Thyroid gland (tissue), 4 donors: Measurements from ENCODE around the gene PRH1. TPM values are rescaled to one million over a fixed set of nuclear protein-coding genes. Genes with fewer than 3 reads are reported as not detected.

Experiments
- DNase-seq, 2 donors: peaks; one replicate each; pipeline ENCODE4 v3.0.0-alpha.2; 2019
- H3K27ac ChIP-seq, 3 donors: fragments of 200-600 bp; sonication (generic); 1 replicate in 2 of 3; 2 replicates in 1 of 3; pipeline ENCODE4 v1.5.1; 2016 to 2019; ENCODE audit warnings: mild to moderate bottlenecking in 1 of 3, moderate library complexity in 1 of 3
- H3K27me3 ChIP-seq: fragments of 200-600 bp; sonication (generic); one replicate; pipeline ENCODE4 v1.5.1; 2019
- H3K36me3 ChIP-seq, 2 donors: fragments of 200-600 bp; sonication (generic); one replicate each; pipeline ENCODE4 v1.5.1; 2016 to 2019
- H3K4me1 ChIP-seq, 2 donors: fragments of 200-600 bp; sonication (generic); one replicate each; pipeline ENCODE4 v1.5.1; 2017 to 2019
- H3K4me3 ChIP-seq, 3 donors: fragments of 200-600 bp; sonication (generic); replicated peaks in 1 of 3; 1 replicate in 2 of 3; 2 replicates in 1 of 3; pipeline ENCODE4 v1.5.1; 2016; ENCODE audit warnings: mild to moderate bottlenecking in 1 of 3
- H3K9me3 ChIP-seq: fragments of 200-600 bp; sonication (generic); one replicate; pipeline ENCODE4 v1.5.1; 2017
- POLR2A ChIP-seq, 2 donors: fragments of 450-650 bp; IDR thresholded peaks; one replicate each; pipeline ENCODE4 v1.6.1; 2017; ENCODE audit warnings: antibody characterized with exemption in 2 of 2, mild to moderate bottlenecking in 2 of 2, moderate library complexity in 1 of 2
- WGBS, 2 donors: methylation state at CpG; one replicate each; pipeline ENCODE4 v1.1.5; 2017; 5-methylcytosine and 5-hydroxymethylcytosine counted together
- intact Hi-C: fragments of 100-400 bp; cut with DNase I; formaldehyde crosslinking; loops from one replicate; pipeline ENCODE4 v1.15.1; 2023
- total RNA-seq, 4 donors: library from RNA; depleted of rRNA; stranded (reverse); fragments of >200 nt; gene quantifications; one replicate each; pipeline ENCODE4 v1.2.3, GENCODE V29; 2016
- TF ChIP-seq, protein P1 (sequence below), 6 experiments: fragments of 200-600 bp in 3 of 6; fragments of 450-650 bp in 3 of 6; sonication (generic) in 3 of 6; IDR thresholded peaks; one replicate each; pipeline ENCODE4 v1.5.1; 2016 to 2019; ENCODE audit warnings: antibody characterized with exemption in 6 of 6, mild to moderate bottlenecking in 2 of 6, inconsistent platforms in 1 of 6, moderate library complexity in 1 of 6

Gene PRH1
- total RNA-seq, 4 donors from 2014 or later = 35.5 to 78.8 (median 62.1) TPM

DNA sequence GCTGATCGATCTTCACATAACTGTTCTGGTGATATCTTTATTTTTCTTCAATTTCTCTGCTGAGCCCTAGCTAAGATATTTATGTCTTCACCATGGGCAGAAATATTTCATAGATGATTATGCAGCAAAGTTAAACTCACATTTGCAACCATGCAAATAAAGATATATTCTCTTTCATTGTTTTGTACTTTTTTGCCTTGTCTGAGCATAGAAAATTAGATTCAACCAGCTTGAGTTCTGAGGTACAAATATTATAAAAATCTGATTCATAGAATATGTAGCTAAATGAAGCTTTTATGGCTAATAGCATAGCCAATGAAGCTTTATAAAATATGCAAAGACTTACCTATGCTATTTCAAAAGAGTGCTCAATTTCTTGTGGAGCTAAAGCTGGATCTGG lies 25.4 kb upstream of the PRH1 start, which contains the start of gene TAS2R13:
Gene TAS2R13, minus strand, starts transcription at position 101 of the 400 bp plus-strand sequence. CDS start 264 bp downstream, outside the sequence.
- Histone ChIP-seq H3K27me3 (no peaks in the 10 kb centered on the region), H3K4me1 (no peaks in the 10 kb centered on the region), H3K4me3 (no peak within 1 kb of the TSS), H3K9me3 (no peaks in the 10 kb centered on the region), H3K36me3 (no peaks in the 10 kb centered on the region), H3K27ac (no peak within 1 kb of the TSS)
- intact Hi-C loops = no loop called here
- DNase-seq = no peak
- no peak for TF ChIP-seq POLR2A (IDR thresholded peaks at IDR 0.05)
- TF ChIP-seq, protein P1, sequence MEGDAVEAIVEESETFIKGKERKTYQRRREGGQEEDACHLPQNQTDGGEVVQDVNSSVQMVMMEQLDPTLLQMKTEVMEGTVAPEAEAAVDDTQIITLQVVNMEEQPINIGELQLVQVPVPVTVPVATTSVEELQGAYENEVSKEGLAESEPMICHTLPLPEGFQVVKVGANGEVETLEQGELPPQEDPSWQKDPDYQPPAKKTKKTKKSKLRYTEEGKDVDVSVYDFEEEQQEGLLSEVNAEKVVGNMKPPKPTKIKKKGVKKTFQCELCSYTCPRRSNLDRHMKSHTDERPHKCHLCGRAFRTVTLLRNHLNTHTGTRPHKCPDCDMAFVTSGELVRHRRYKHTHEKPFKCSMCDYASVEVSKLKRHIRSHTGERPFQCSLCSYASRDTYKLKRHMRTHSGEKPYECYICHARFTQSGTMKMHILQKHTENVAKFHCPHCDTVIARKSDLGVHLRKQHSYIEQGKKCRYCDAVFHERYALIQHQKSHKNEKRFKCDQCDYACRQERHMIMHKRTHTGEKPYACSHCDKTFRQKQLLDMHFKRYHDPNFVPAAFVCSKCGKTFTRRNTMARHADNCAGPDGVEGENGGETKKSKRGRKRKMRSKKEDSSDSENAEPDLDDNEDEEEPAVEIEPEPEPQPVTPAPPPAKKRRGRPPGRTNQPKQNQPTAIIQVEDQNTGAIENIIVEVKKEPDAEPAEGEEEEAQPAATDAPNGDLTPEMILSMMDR (IDR thresholded peaks at IDR 0.05) = no peak
- 94 to 98% methylated on average over 1 of the region's 1 CpG for WGBS, 2 donors

GRCh38 chr12:10904686-10905085 lies 20.6 kb upstream of the PRH1 start:
- H3K36me3 ChIP-seq = no peaks in the 10 kb centered on the region
- no peaks in the 10 kb centered on the region for H3K27me3 ChIP-seq
- TF ChIP-seq POLR2A (IDR thresholded peaks at IDR 0.05) = no peak
- TF ChIP-seq, protein P1 (IDR thresholded peaks at IDR 0.05) = no peak
- 94 to 97% methylated on average over 4 of the region's 4 CpGs for WGBS, 2 donors
- H3K9me3 ChIP-seq = no peaks in the 10 kb centered on the region
- H3K27ac ChIP-seq = no peak overlapping the region
- intact Hi-C loops = no loop called here
- DNase-seq = no peak
- H3K4me3 ChIP-seq = no peak overlapping the region
- H3K4me1 ChIP-seq = no peaks in the 10 kb centered on the region

DNA sequence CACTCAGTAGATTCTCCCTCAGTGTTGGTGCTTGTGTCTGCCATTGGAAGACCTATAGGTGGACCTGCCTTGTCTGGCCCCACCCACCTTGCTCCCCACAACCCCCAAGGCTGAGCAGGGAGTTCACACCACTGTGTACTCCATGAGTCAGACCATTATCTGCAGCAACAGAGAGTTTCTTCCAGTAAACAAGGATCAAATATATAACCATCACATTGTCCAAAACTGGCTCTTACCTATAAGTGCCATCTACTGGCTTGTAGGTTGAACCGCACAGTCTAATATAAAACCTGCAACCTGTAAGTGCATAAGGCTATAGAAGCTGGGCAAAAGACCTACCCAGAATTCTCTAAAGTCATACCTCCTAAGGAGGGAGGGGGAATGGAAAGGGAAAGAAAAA lies 17.4 kb upstream of the PRH1 start:
- H3K36me3 ChIP-seq = no peaks in the 10 kb centered on the region
- intact Hi-C loops = no loop called here
- H3K9me3 ChIP-seq = no peaks in the 10 kb centered on the region
- 97 to 100% methylated on average over 1 of the region's 1 CpG for WGBS, 2 donors
- no peak overlapping the region for H3K4me3 ChIP-seq
- no peak overlapping the region for H3K27ac ChIP-seq
- no peak for DNase-seq
- H3K27me3 ChIP-seq = no peaks in the 10 kb centered on the region
- TF ChIP-seq, protein P1 (IDR thresholded peaks at IDR 0.05) = no peak
- no peaks in the 10 kb centered on the region for H3K4me1 ChIP-seq

DNA sequence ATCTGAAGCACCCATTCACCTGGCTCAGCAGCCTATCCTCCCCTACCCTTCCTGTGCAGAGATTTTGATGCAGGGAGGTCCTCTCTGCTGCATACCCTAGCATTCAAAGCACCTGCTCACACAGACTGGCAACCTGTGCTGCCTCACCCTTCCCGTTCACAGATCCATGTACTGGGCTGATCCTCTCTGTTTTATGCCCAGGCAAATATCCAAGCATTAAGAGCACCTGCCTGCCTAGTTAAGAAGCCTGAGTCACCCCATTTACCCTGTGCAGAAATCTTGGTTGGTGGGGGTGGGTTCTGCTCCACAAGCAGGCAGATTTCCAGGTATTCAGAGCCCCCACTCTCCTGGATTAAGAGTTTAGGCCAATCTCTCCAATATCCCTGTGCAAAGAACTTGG lies 16.9 kb upstream of the PRH1 start:
- Histone ChIP-seq H3K4me3 (no peak overlapping the region), H3K4me1 (no peaks in the 10 kb centered on the region), H3K27ac (no peak overlapping the region), H3K36me3 (no peaks in the 10 kb centered on the region), H3K27me3 (no peaks in the 10 kb centered on the region), H3K9me3 (no peaks in the 10 kb centered on the region)
- WGBS, 2 donors = 100% methylated on average over 1 of the region's 1 CpG; no CpG with 5 or more reads in 1 of the 2 donors
- intact Hi-C loops = no loop called here
- TF ChIP-seq, protein P1 (IDR thresholded peaks at IDR 0.05) = no peak
- no peak for TF ChIP-seq POLR2A (IDR thresholded peaks at IDR 0.05)
- DNase-seq = no peak

DNA sequence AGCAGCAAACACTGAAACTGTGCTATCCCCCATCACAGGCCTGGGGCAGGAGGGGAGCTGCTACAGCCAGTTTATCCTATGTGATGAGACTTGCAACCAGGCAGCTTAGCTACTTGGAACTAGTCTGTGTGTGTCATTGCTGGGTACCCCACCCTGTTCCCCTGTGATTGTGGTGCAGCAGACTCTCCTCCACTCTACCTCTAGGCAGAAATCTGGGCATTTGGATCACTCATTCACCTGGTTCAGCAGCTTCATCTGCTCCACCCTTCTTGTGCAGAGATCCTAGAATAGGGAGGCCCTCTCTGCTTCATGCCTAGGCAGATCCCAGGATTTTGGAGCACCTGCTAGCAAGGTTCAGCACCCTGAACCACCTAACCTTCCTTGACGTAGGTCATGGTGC lies 16.5 kb upstream of the PRH1 start:
- Histone ChIP-seq H3K27ac (no peak overlapping the region), H3K4me1 (no peaks in the 10 kb centered on the region), H3K9me3 (no peaks in the 10 kb centered on the region), H3K4me3 (no peak overlapping the region), H3K27me3 (no peaks in the 10 kb centered on the region), H3K36me3 (no peaks in the 10 kb centered on the region)
- TF ChIP-seq, protein P1 (IDR thresholded peaks at IDR 0.05) = no peak
- TF ChIP-seq POLR2A (IDR thresholded peaks at IDR 0.05) = no peak
- no peak for DNase-seq
- 100% methylated on average over 1 of the region's 1 CpG; no CpG with 5 or more reads in 1 of the 2 donors for WGBS, 2 donors
- intact Hi-C loops = no loop called here
